ENCODE data around the gene PRKN.

- no peak for TF ChIP-seq POLR2A (IDR thresholded peaks at IDR 0.05)
- no peak for TF ChIP-seq CTCF (IDR thresholded peaks at IDR 0.05)
Measured at GRCh38 chr6:161378115-161378514, 1349.5 kb downstream of the PRKN start.
